HG03045 (cell line): Measurements from ENCODE around the gene NADK.
A peak's percentile ranks its signal among the peaks of the same experiment; 100 is the strongest.

ENCODE experiments used
- ATAC-seq: cut with Tn5 transposase; IDR thresholded peaks from one replicate; pipeline ENCODE4 v1.9.1; 2021; ENCODE audit warnings: mild to moderate bottlenecking, moderate library complexity; ENCODE audit not compliant: unreplicated experiment

NADK gene

GRCh38 chr1:1777950-1778662, at the start of gene NADK:
TSS of gene NADK (minus strand) at chr1:1778470. CDS start at chr1:1765406, 13,064 bp downstream.
- ATAC-seq = peak; percentile 41

GRCh38 chr1:1827089-1827848, 49.0 kb upstream of the NADK start:
- ATAC-seq = no peak

GRCh38 chr1:1826356-1827088, 48.3 kb upstream of the NADK start:
- ATAC-seq = no peak

- no peak for ATAC-seq
Measured at GRCh38 chr1:1825217-1825616, 46.9 kb upstream of the NADK start.

DNA sequence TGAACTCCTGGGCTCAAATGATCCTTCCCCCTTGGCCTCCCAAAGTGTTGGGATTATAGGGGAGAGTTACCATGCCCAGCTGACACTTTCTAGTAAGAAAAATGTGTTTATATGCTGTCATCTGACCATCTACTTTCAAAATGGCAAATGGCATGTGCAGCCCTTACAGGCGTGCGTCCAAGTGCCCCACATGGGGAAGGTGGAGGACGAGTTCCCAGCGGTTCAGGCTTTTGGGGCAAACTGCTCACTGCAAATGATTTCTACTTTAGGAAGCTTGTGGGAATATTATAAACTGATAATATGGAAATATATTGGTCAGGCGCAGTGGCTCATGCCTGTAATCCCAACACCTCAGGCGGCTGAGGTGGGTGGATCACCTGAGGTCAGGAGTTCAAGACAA, 41.5 kb upstream of the NADK start:
- ATAC-seq = no peak

DNA sequence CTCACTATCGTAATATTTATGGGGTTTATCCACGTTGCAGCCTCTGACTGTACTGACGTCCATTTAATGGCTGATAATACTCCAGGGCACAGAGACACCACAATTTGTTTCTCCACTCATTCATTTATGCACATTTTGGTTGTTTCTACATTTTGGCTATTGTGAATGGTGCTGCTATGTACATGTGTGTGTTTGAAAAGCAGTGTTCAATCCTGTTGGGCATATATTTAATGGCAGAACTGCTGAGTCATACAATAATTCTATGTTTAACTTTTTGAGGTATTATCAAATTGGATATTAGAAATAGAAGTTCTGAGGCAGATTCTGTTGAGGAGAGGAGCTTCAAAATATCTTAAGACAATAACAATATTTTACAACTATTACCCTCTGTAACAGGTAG, 39.0 kb upstream of the NADK start:
- no peak for ATAC-seq

DNA sequence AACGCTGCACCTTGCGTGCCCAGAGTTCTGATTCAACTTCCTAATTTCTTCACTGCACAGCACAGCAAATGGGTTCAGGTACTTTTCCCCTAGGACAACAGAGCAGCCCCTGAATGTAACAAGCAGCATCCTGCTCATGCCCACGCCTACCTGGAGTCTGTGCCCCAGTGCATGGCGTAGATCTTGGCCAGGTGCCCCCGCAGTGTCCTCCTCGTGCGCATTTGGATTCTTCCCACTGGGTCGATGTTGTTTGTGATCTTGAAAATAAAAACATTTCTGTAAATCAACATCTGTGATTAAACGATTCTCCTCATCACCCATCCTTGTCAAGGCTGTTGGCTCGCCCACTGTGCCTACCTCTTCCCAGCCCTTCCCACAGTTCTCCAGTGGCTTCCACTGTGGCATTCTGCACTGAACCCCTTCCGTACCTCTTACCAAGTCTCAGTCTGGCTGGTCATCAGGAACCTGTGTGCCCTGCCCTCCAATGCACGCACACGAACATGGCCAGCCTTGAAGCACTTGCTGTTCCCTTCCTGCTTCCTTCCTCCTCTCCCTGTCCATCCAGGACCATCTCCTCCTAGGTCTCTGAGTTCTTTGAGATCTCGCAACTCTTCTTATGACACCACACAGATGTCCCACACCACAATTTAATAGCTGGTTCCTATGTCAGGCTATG, 37.5 kb upstream of the NADK start:
- ATAC-seq = no peak

DNA sequence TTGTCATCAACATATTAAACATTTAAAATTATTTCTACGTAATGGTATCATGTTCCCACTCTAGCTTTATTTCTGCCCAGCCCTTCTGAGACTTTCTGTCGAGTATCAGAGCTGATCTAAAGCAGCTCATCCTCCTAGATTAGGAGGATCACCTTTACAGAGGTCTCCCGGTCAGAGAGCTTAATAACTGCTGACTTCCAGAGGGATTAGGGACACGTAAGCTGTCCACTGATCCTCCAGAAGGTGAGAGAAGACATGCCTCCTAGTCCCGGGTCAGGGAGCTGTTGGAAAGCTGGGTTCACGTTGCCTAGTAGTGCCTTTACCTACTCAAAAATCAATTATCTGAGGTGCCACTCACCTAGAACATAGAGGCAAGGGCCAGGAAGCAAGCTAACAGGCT, 31.2 kb upstream of the NADK start:
- ATAC-seq = no peak

DNA sequence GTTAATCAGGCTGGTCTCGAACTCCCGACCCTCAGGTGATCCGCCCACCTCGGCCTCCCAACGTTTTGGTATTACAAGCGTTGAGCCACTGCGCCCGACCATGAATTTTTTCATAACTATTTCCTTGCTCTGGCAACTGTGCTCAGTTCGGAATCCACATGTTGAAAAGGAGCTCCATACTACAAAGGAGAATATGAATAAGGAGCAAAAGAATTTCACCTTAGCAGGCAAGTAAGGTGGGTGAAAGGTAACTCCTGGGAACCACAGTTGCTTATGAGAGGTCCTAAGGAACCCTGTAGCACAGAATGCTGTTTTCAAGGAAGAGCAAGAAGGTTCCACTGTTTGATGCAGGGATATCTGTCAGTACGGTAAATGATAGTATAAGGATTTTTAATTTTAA, 29.9 kb upstream of the NADK start:
- no peak for ATAC-seq

DNA sequence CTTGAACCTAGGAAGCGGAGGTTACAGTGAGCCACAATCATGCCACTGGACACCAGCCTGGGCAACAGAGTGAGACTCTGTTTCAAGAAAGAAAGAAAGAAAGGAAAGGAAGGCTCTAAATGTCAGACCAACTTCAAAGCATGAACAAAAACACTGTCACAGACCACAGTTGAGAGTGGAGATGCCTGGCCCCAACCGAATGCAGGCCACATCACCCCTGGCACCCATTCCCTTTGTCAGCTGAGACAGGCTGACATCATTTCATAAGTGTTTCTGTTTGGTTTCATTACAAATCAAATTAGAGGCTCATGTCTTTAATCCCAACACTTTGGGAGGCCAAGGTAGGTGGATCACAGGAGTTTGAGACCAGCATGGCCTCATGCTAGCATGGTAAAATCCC, 28.6 kb upstream of the NADK start:
- no peak for ATAC-seq

GRCh38 chr1:1804301-1804700, 26.0 kb upstream of the NADK start:
- ATAC-seq = no peak

- ATAC-seq = no peak
Measured at GRCh38 chr1:1802871-1803270, 24.6 kb upstream of the NADK start.

- peak; percentile 72 for ATAC-seq
Measured at GRCh38 chr1:1799716-1800115, 21.4 kb upstream of the NADK start.

GRCh38 chr1:1797731-1798341, 19.6 kb upstream of the NADK start:
- ATAC-seq = no peak

- ATAC-seq = no peak
Measured at GRCh38 chr1:1796466-1796865, 18.2 kb upstream of the NADK start.

- no peak for ATAC-seq
Measured at GRCh38 chr1:1794999-1795398, 16.7 kb upstream of the NADK start.

DNA sequence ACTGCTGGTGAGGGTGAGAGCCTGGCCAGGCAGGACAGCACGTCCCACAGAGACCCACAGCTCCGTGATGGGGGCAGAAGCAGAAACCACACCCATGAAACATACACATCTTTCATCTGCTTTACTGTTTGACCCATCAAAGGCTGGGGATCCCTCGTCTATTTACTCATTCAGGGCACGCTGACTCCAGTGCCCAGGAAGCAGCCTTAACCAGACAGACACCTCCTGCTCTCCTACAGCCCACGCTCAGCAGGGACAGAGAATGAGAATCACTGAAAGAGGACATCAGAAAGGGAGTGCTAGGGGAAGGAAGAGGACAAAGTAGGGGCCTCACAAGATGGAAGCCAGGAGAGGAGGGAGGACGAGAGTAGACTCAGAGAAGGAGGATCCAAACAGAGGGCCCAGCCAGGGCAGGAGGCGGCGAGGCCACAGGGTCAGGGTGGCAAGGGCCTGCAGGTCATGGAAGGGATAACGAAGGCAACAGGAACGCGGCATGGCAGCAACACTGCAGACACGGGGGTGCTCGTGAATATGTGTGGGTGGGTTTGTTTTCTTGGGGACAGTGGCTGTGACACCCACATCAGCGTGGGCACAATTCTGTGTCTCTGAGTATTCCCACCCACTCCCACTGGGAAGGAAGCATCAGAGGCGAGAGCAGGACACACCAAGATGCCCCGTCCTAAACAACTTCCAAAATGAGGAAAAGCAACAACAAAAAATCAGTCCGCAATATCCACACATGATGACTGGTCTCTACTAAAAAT, 15.4 kb upstream of the NADK start:
- no peak for ATAC-seq

DNA sequence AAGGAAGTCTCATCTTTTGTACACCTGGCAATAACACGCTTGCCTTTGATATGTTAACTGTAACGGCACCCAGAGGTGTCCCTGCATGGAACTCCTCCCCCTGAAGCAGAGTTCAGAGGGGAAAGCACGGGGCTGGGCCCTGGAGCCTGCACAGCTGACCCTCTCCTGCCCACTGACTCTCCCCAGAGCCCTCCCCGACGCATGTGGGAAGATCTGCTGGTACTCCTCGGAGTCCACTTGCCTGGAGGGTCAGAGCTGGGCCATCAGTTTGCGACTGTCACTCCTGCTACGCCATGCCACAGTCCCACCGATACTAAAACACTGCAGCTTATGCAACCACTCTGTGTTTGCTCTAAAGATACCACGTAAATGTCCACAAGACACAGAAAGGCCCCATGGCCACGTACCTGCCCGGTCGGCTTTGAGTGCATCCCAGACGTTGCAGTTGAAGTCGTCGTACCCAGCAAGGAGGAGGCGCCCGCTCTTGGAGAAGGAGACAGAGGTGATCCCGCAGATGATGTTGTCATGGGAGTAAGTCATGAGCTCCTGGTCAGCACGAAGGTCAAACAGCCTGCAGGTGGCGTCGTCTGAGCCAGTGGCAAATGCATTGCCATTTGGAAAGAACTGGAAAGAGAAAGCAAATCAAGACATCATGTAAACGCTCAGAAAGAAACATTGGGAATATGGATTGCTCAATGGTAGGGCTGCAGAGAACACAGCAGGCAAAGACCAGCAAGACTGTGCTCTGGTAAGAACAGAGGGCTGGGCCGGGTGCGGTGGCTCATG, 10.6 kb upstream of the NADK start:
- ATAC-seq = no peak

- no peak for ATAC-seq
Measured at GRCh38 chr1:1788136-1788535, 9.9 kb upstream of the NADK start.
